Memory B cell (primary cell): ENCODE measurements around the gene TENM3.
"Not testable (repeated sequence)": the region's sequence is repeated elsewhere in the genome, so short reads cannot be mapped to it uniquely, and the experiment has no call there.

Source experiments
- ATAC-seq: fragments of 150-1000 bp; cut with Tn5 transposase; 2 replicates; pipeline ENCODE4 v1.10.0; 2021; ENCODE audit warnings: low read depth, mild to moderate bottlenecking, moderate library complexity
- DNase-seq, 2 donors: peaks; one replicate each; pipeline ENCODE4 v3.0.0; 2022; ENCODE audit warnings: low spot score in 2 of 2
- H3K27ac Mint-ChIP-seq: one replicate; pipeline ENCODE4 v1.8.0; 2022; ENCODE audit warnings: mild to moderate bottlenecking, moderate library complexity, mixed read lengths
- H3K27me3 Mint-ChIP-seq: one replicate; pipeline ENCODE4 v1.8.0; 2022; ENCODE audit warnings: mixed read lengths
- H3K36me3 Mint-ChIP-seq: one replicate; pipeline ENCODE4 v1.8.0; 2022; ENCODE audit warnings: mild to moderate bottlenecking, mixed read lengths
- H3K4me1 Mint-ChIP-seq: one replicate; pipeline ENCODE4 v1.8.0; 2022; ENCODE audit warnings: mixed read lengths
- H3K4me3 Mint-ChIP-seq: one replicate; pipeline ENCODE4 v1.8.0; 2022; ENCODE audit warnings: mild to moderate bottlenecking, moderate library complexity, mixed read lengths
- H3K9me3 Mint-ChIP-seq: one replicate; pipeline ENCODE4 v1.8.0; 2022; ENCODE audit warnings: mixed read lengths

Gene TENM3

GRCh38 chr4:182235021-182235795 lies 8.0 kb upstream of the TENM3 start:
- Mint-ChIP-seq H3K9me3 (peaks cover 8% of the 10 kb centered on the region), H3K27ac (no peak overlapping the region), H3K36me3 (no peaks in the 10 kb centered on the region), H3K4me3 (no peak overlapping the region), H3K4me1 (no peaks in the 10 kb centered on the region), H3K27me3 (no peaks in the 10 kb centered on the region)
- DNase-seq (no peak), ATAC-seq (no peak)

- no peaks in the 10 kb centered on the region for H3K4me1 Mint-ChIP-seq
- no peak overlapping the region for H3K27ac Mint-ChIP-seq
- no peaks in the 10 kb centered on the region for H3K36me3 Mint-ChIP-seq
- H3K27me3 Mint-ChIP-seq: no peaks in the 10 kb centered on the region
- DNase-seq (no peak), ATAC-seq (no peak)
- peaks cover 8% of the 10 kb centered on the region for H3K9me3 Mint-ChIP-seq
- no peak overlapping the region for H3K4me3 Mint-ChIP-seq
Observed at GRCh38 chr4:182236186-182236585, 7.0 kb upstream of the TENM3 start.

GRCh38 chr4:182237010-182237409 lies 6.2 kb upstream of the TENM3 start:
- not testable (repeated sequence) for H3K27me3 Mint-ChIP-seq, ATAC-seq, H3K9me3 Mint-ChIP-seq, H3K36me3 Mint-ChIP-seq, H3K4me1 Mint-ChIP-seq, DNase-seq, H3K4me3 Mint-ChIP-seq, H3K27ac Mint-ChIP-seq

- Mint-ChIP-seq H3K27ac (no peak overlapping the region), H3K4me3 (no peak overlapping the region), H3K9me3 (peaks cover 13% of the 10 kb centered on the region), H3K36me3 (no peaks in the 10 kb centered on the region), H3K4me1 (no peaks in the 10 kb centered on the region), H3K27me3 (no peaks in the 10 kb centered on the region)
- ATAC-seq (no peak), DNase-seq (no peak)
Observed at GRCh38 chr4:182238355-182238931, 4.8 kb upstream of the TENM3 start.

GRCh38 chr4:182240161-182241130 lies 2.8 kb upstream of the TENM3 start:
- H3K9me3 Mint-ChIP-seq: peaks cover 15% of the 10 kb centered on the region
- no peak for DNase-seq
- no peak for ATAC-seq
- no peak overlapping the region for H3K27ac Mint-ChIP-seq
- no peaks in the 10 kb centered on the region for H3K4me1 Mint-ChIP-seq
- H3K4me3 Mint-ChIP-seq: no peak overlapping the region
- no peaks in the 10 kb centered on the region for H3K27me3 Mint-ChIP-seq
- H3K36me3 Mint-ChIP-seq: no peaks in the 10 kb centered on the region

GRCh38 chr4:182242260-182242659 lies 942 bp upstream of the TENM3 start:
- H3K27me3 Mint-ChIP-seq, ATAC-seq, H3K4me1 Mint-ChIP-seq, DNase-seq, H3K36me3 Mint-ChIP-seq, H3K4me3 Mint-ChIP-seq, H3K27ac Mint-ChIP-seq: not testable (repeated sequence)
- H3K9me3 Mint-ChIP-seq: peaks cover 13% of the 10 kb centered on the region

GRCh38 chr4:182242787-182243186 lies 415 bp upstream of the TENM3 start:
- Mint-ChIP-seq H3K36me3 (no peaks in the 10 kb centered on the region), H3K9me3 (peaks cover 13% of the 10 kb centered on the region), H3K27me3 (no peaks in the 10 kb centered on the region), H3K27ac (no peak overlapping the region), H3K4me1 (no peaks in the 10 kb centered on the region), H3K4me3 (no peak overlapping the region)
- DNase-seq: no peak
- ATAC-seq: no peak

GRCh38 chr4:182245041-182245440 lies 1.8 kb downstream of the TENM3 start:
- ATAC-seq: no peak
- Mint-ChIP-seq H3K27ac (no peak overlapping the region), H3K27me3 (no peaks in the 10 kb centered on the region), H3K4me3 (no peak overlapping the region), H3K9me3 (peaks cover 13% of the 10 kb centered on the region), H3K36me3 (no peaks in the 10 kb centered on the region), H3K4me1 (no peaks in the 10 kb centered on the region)
- DNase-seq: no peak

GRCh38 chr4:182245541-182246215 lies 2.5 kb downstream of the TENM3 start:
- H3K4me1 Mint-ChIP-seq: no peaks in the 10 kb centered on the region
- H3K9me3 Mint-ChIP-seq: peaks cover 13% of the 10 kb centered on the region
- no peaks in the 10 kb centered on the region for H3K27me3 Mint-ChIP-seq
- no peak overlapping the region for H3K27ac Mint-ChIP-seq
- no peaks in the 10 kb centered on the region for H3K36me3 Mint-ChIP-seq
- H3K4me3 Mint-ChIP-seq: no peak overlapping the region
- ATAC-seq (no peak), DNase-seq (no peak)

- peaks cover 13% of the 10 kb centered on the region for H3K9me3 Mint-ChIP-seq
- no peak overlapping the region for H3K4me3 Mint-ChIP-seq
- no peak for ATAC-seq
- DNase-seq: no peak
- H3K36me3 Mint-ChIP-seq: no peaks in the 10 kb centered on the region
- H3K27ac Mint-ChIP-seq: no peak overlapping the region
- no peaks in the 10 kb centered on the region for H3K27me3 Mint-ChIP-seq
- no peaks in the 10 kb centered on the region for H3K4me1 Mint-ChIP-seq
Observed at GRCh38 chr4:182246401-182247205, 3.4 kb downstream of the TENM3 start.

- Mint-ChIP-seq H3K4me3 (no peak overlapping the region), H3K9me3 (peaks cover 9% of the 10 kb centered on the region), H3K36me3 (no peaks in the 10 kb centered on the region), H3K27ac (no peak overlapping the region), H3K4me1 (no peaks in the 10 kb centered on the region), H3K27me3 (no peaks in the 10 kb centered on the region)
- ATAC-seq (no peak), DNase-seq (no peak)
Observed at GRCh38 chr4:182248295-182248694, 5.1 kb downstream of the TENM3 start.

- Mint-ChIP-seq H3K36me3 (no peaks in the 10 kb centered on the region), H3K27ac (no peak overlapping the region), H3K9me3 (peaks cover 6% of the 10 kb centered on the region), H3K4me3 (no peak overlapping the region), H3K4me1 (no peaks in the 10 kb centered on the region), H3K27me3 (no peaks in the 10 kb centered on the region)
- DNase-seq: no peak
- no peak for ATAC-seq
Observed at GRCh38 chr4:182250446-182250845, 7.2 kb downstream of the TENM3 start.

- H3K27ac Mint-ChIP-seq: no peak overlapping the region
- DNase-seq (no peak), ATAC-seq (no peak)
- peaks cover 6% of the 10 kb centered on the region for H3K9me3 Mint-ChIP-seq
- no peaks in the 10 kb centered on the region for H3K27me3 Mint-ChIP-seq
- no peaks in the 10 kb centered on the region for H3K4me1 Mint-ChIP-seq
- H3K4me3 Mint-ChIP-seq: no peak overlapping the region
- no peaks in the 10 kb centered on the region for H3K36me3 Mint-ChIP-seq
Observed at GRCh38 chr4:182251116-182251515, 7.9 kb downstream of the TENM3 start.
